GM12864 (cell line): Measurements from ENCODE around the gene ROPN1B.
"Not testable (repeated sequence)": the region's sequence is repeated elsewhere in the genome, so short reads cannot be mapped to it uniquely, and the experiment has no call there.

ENCODE experiments used
- DNase-seq: peaks from one replicate; pipeline ENCODE4 v3.0.0-alpha.2; 2011; ENCODE audit warnings: low read depth
- H3K4me3 ChIP-seq: 2 replicates; pipeline ENCODE4 v1.5.1; 2011; ENCODE audit warnings: mild to moderate bottlenecking, low read depth, low read length, control low read depth
- TF ChIP-seq, protein P1 (sequence below): IDR thresholded peaks from 2 replicates; pipeline ENCODE4 v1.5.1; 2011; ENCODE audit warnings: low read depth, mild to moderate bottlenecking, moderate library complexity, low read length, control low read depth, inconsistent platforms; ENCODE audit errors: missing control alignments

ROPN1B gene

DNA sequence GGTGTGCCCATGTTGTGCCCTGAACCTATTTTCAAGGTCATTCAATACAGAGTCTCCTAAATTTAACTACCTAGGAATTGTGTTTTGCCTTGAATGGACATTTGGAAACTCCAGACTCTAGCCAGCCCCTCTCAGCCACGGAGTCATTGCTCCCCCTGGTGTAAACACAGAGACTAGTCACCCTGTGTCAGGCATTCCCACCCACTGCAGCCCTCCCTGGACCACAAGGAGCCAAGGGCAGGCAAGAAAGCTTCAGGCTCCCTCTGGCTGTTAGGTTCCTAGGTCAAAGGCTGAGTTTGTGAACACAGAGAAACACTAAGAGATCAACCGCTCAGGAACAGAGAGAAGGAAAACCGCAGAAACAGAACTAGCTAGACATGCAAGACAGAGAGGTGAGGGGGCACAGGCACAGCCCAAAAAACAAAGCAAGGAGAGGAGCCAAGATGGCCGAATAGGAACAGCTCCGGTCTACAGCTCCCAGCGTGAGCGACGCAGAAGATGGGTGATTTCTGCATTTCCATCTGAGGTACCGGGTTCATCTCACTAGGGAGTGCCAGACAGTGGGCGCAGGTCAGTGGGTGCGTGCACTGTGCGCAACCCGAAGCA is 32.7 kb upstream of the ROPN1B start:
- DNase-seq, H3K4me3 ChIP-seq: not testable (repeated sequence)
- TF ChIP-seq, protein P1, sequence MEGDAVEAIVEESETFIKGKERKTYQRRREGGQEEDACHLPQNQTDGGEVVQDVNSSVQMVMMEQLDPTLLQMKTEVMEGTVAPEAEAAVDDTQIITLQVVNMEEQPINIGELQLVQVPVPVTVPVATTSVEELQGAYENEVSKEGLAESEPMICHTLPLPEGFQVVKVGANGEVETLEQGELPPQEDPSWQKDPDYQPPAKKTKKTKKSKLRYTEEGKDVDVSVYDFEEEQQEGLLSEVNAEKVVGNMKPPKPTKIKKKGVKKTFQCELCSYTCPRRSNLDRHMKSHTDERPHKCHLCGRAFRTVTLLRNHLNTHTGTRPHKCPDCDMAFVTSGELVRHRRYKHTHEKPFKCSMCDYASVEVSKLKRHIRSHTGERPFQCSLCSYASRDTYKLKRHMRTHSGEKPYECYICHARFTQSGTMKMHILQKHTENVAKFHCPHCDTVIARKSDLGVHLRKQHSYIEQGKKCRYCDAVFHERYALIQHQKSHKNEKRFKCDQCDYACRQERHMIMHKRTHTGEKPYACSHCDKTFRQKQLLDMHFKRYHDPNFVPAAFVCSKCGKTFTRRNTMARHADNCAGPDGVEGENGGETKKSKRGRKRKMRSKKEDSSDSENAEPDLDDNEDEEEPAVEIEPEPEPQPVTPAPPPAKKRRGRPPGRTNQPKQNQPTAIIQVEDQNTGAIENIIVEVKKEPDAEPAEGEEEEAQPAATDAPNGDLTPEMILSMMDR = peak; percentile 26

DNA sequence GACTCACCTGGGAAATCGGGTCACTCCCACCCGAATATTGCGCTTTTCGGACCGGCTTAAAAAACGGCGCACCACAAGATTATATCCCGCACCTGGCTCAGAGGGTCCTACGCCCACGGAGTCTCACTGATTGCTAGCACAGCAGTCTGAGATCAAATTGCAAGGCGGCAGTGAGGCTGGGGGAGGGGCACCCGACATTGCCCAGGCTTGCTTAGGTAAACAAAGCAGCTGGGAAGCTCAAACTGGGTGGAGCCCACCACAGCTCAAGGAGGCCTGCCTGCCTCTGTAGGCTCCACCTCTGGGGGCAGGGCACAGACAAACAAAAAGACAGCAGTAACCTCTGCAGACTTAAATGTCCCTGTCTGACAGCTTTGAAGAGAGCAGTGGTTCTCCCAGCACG is 32.1 kb upstream of the ROPN1B start:
- not testable (repeated sequence) for DNase-seq, H3K4me3 ChIP-seq

DNA sequence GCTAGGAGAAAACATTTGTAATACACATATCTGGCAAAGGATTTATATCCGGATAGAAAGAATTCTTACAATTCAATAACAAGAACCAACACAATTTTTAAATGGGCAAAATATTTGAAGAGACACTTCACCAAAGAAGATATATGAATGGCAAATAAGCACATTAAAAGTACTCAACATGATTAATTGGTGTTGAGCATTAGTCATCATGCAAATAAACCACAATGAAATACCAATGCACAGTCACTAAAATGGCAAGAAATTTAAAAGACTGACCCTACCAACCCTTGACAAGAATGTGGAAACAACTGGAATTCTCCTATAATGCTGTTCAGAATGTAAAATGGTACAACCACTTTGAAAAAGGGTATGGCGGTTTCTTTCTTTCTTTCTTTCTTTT is 21.2 kb upstream of the ROPN1B start:
- not testable (repeated sequence) for DNase-seq, H3K4me3 ChIP-seq

DNA sequence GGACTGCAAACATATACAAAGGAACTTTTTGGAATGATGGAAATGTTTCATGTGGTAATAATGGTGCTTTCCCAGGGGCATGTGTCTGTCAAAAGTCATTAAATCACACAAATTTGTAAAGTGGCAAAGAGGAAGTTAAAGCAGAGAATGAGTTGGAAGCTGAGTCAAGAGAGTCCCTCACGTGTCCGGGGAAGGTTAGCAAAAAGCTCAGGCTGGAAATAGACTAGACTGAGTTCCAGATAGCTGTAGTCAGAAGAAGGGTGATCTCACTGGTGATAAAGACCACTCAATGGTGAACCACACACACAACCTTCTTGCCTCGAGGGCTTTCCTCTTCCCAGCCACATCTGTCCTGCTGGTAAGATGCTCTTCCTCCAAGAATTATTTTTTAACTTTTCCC is 20.1 kb upstream of the ROPN1B start:
- DNase-seq = not testable (repeated sequence)

DNA sequence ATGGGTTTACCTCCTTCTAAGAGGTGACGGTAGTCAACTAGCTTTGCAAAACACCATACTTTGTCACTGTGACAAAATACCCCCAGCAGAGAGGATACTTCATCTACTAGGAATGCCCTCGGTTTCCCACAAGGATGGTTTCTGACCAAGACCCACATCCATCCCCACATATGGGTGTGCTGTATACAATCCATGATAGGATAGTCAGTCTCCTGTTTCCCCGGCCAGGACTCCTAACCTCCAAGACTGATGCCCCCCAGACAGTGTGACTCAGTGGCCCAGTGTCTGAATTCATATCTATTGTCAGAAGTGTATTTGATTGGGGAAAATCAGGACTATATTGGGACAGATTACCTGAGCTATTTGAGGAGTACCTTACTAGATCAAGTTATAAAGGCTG is 17.8 kb upstream of the ROPN1B start:
- H3K4me3 ChIP-seq, DNase-seq: not testable (repeated sequence)

More for the DNA sequence above, 20.1 kb upstream of the ROPN1B start:
- H3K4me3 ChIP-seq = not testable (repeated sequence)

DNA sequence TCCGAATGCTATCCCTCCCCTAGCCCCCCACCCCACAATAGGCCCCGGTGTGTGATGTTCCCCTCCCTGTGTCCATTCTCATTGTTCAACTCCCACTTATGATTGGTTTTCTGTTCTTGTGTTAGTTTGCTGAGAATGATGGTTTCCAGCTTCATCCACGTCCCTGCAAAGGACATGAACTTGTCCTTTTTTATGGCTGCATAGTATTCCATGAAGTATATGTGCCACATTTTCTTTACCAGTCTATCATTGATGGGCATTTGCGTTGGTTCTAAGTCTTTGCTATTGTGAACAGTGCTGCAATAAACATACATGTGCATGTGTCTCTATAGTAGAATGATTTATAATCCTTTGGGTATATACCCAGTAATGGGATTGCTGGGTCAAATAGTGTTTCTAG is 12.0 kb upstream of the ROPN1B start:
- H3K4me3 ChIP-seq, DNase-seq: not testable (repeated sequence)

DNA sequence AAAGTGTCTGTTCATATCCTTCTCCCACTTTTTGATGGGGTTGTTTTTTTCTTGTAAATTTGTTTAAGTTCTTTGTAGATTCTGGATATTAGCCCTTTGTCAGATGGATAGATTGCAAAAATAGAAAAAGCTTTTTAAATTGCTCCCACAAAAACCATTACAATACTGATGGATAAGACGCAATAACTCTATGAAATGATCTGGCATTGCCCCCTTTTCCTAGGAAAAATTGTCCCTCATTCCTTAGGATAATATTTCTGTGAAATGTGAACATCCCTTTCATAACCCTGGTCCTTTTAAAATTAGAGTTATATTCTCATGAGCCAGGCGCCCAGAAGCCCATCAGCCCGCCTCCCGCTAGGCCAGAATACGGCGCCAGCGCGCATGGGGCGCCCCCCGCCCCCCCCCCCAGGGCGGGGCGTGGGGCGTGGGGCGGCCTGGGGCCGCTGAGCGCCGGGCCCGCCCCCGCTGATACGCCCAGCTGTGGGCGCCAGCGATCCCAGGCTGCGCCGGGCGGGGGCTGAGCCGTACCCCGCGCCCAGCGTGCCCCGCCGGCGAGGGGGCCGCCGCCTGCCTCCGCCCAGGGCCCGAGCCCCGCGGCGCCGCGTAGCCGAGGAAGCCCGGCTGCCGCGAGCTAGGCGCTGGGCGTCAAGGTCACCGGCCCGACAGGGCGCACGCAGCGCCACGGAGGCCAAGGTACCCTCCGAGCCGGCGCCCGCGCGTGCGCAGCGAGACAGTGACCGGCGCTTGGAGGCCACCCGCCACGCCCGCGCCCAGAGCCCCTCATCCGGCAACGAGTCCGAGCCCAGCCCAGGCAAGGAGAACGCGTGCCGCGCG is 11.1 kb upstream of the ROPN1B start:
- no peak for DNase-seq
- TF ChIP-seq, protein P1 = no peak
- no peak overlapping the region for H3K4me3 ChIP-seq

DNA sequence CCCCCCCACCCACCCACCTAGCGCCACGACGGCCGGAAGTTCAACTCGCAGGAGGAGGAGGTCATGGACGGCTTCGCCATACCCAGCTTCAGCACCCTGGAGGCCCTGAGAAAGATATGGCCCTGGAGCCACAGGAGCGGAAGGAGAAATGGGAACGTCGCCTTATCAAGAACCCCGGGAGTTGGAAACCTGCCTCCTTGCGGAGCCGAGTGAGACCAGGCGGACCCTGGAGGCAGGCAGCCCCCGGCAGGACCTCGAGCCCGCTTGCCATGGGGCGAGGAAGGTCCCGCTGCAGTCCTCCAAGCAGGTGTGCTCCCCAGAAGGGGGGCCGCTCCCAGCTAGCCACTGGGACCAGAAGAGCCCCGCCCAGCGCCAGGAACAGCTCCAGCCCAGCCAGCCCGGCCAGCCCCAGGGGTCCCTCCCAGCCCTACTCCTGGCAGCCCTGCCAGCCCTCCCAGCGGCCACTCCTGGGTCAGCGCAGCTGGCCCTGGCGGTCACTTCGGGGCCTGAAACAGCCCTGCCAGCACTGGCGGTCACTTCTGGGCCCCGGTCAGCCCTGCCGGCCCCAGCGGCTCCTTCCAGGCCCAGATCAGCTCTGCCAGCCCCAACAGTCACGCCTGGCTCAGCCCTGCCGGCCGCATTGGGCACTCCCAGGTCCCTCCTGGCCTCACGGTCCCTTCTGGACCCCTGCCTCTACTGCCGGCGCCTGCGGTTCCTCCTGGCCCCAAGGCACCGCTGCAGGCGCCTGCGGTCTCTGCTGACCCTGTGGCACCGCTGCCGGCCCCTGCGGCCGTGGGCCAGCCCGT is 10.3 kb upstream of the ROPN1B start:
- no peak for DNase-seq
- H3K4me3 ChIP-seq = no peak overlapping the region
- TF ChIP-seq, protein P1 = no peak

DNA sequence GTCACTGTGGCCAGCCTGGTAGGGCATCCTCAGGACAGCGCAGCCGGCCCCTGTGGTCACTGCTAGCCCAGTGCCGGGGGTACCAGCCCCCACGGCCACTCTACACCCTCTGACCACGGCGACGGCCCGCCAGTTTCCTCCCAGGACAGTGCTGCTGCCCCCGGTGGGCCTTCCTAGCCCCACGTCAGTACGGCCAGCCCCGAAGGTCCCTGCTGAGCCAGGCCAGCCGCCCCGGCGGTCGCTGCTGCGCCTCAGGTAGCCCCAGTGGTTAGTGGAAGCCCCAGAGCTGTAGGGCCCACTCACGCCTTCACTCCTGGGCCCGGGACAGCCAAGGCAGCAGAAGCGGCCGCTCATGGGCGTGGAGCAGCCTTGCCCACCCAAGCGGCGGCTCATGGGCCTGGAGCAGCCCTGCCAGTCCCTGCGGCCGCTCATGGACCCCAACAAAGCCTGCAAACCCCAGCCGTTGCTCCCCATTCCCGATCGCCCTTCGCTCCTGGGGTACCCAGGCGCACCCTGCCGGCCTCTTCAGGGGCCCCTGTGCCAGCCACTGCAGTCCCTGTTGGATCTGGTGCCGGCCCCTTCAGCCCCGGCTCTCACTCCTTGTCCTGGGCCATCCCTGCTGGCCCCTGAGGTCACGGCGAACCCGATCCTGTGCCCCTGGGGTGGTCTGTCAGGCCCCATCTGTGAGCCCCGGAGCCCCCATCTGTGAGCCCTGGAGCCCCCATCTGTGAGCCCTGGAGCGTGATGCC is 9.5 kb upstream of the ROPN1B start:
- H3K4me3 ChIP-seq = no peak overlapping the region
- DNase-seq = no peak
- TF ChIP-seq, protein P1 = no peak
